HepG2 (cell line): ENCODE measurements around the gene MSRB2. TPM values are rescaled to one million over a fixed set of nuclear protein-coding genes. Genes with fewer than 3 reads are reported as not detected.

Experiments
- CBX1 ChIP-seq: IDR thresholded peaks from one replicate; pipeline ENCODE4 v1.6.1; 2016; ENCODE audit warnings: antibody characterized with exemption, low read depth
- DR1 ChIP-seq: sonication (generic); formaldehyde crosslinking; IDR thresholded peaks from 2 replicates; pipeline ENCODE4 v1.8.0; 2021; ENCODE audit warnings: mild to moderate bottlenecking, missing genetic modification reagents, inconsistent platforms
- ERF ChIP-seq: IDR thresholded peaks from 2 replicates; pipeline ENCODE4 v1.6.1; 2018; ENCODE audit warnings: missing biosample characterization, missing genetic modification reagents
- FOSL1 ChIP-seq: sonication (generic); formaldehyde crosslinking; IDR thresholded peaks from 2 replicates; pipeline ENCODE4 v1.9.0; 2021; ENCODE audit warnings: missing genetic modification reagents, borderline replicate concordance
- FOXJ3 ChIP-seq: sonication (generic); formaldehyde crosslinking; IDR thresholded peaks from 2 replicates; pipeline ENCODE4 v1.4.0; 2020; ENCODE audit warnings: missing genetic modification reagents, mild to moderate bottlenecking, borderline replicate concordance
- FOXP4 ChIP-seq: sonication (generic); formaldehyde crosslinking; IDR thresholded peaks from 2 replicates; pipeline ENCODE4 v1.4.0; 2020; ENCODE audit warnings: missing genetic modification reagents
- FUBP1 ChIP-seq: sonication (generic); formaldehyde crosslinking; IDR thresholded peaks from 2 replicates; pipeline ENCODE4 v1.5.1; 2020; ENCODE audit warnings: missing genetic modification reagents, mild to moderate bottlenecking, borderline replicate concordance
- HOXA3 ChIP-seq: sonication (generic); formaldehyde crosslinking; IDR thresholded peaks from 2 replicates; pipeline ENCODE4 v1.5.0; 2020; ENCODE audit warnings: missing genetic modification reagents
- KLF11 ChIP-seq: IDR thresholded peaks from 2 replicates; pipeline ENCODE4 v1.6.1; 2016; ENCODE audit warnings: missing compliant biosample characterization
- MIXL1 ChIP-seq: IDR thresholded peaks from 2 replicates; pipeline ENCODE4 v1.6.1; 2016
- MNT ChIP-seq: fragments of 450-650 bp; IDR thresholded peaks from 2 replicates; pipeline ENCODE4 v1.6.1; 2016
- PATZ1 ChIP-seq: sonication (generic); formaldehyde crosslinking; IDR thresholded peaks from 2 replicates; pipeline ENCODE4 v1.4.0; 2020; ENCODE audit warnings: missing genetic modification reagents
- SAP130 ChIP-seq: IDR thresholded peaks from 2 replicates; pipeline ENCODE4 v1.6.1; 2016; ENCODE audit warnings: low read depth
- TBP ChIP-seq: sonication (generic); formaldehyde crosslinking; IDR thresholded peaks from 2 replicates; pipeline ENCODE4 v1.5.0; 2020; ENCODE audit warnings: missing genetic modification reagents
- TEAD3 ChIP-seq: optimal IDR thresholded peaks from 2 replicates; pipeline ENCODE3; 2016; ENCODE audit warnings: borderline replicate concordance
- ZKSCAN1 ChIP-seq: fragments of 150-350 bp; IDR thresholded peaks from 2 replicates; pipeline ENCODE4 v1.6.1; 2014; ENCODE audit warnings: low read length
- ZNF281 ChIP-seq: sonication (generic); formaldehyde crosslinking; IDR thresholded peaks from 2 replicates; pipeline ENCODE4 v1.4.0; 2020; ENCODE audit warnings: missing genetic modification reagents, borderline replicate concordance
- ZNF296 ChIP-seq: sonication (generic); formaldehyde crosslinking; conservative IDR thresholded peaks from 2 replicates; pipeline ENCODE4 v1.5.0; 2020; ENCODE audit warnings: mild to moderate bottlenecking, missing genetic modification reagents
- ZNF33A ChIP-seq: sonication (generic); formaldehyde crosslinking; IDR thresholded peaks from 2 replicates; pipeline ENCODE4 v1.5.1; 2020; ENCODE audit warnings: missing genetic modification reagents, mild to moderate bottlenecking, moderate library complexity, borderline replicate concordance
- ZNF660 ChIP-seq: sonication (generic); formaldehyde crosslinking; IDR thresholded peaks from 2 replicates; pipeline ENCODE4 v1.5.1; 2020; ENCODE audit warnings: mild to moderate bottlenecking, low read depth, missing genetic modification reagents, borderline replicate concordance
- ZNF879 ChIP-seq: sonication (generic); formaldehyde crosslinking; IDR thresholded peaks from 2 replicates; pipeline ENCODE4 v1.8.1; 2023; ENCODE audit warnings: missing genetic modification reagents
- polyA plus RNA-seq, 8 experiments: library from polyadenylated mRNA; depleted of rRNA in 3 of 8; stranded (reverse) in 7 of 8; unstranded in 1 of 8; fragments of >200 nt; fragmentation: Illumina TruSeq in 4 of 8; extraction: Trizol in 4 of 8; gene quantifications; 2 replicates each; pipeline versions ENCODE4 v1.2.1 to v1.2.3, GENCODE V29; 2011 to 2016; ENCODE audit warnings: low read depth in 4 of 8, missing spikeins in 1 of 8, mixed read lengths in 1 of 8; ENCODE audit not compliant: insufficient read depth in 1 of 8
- total RNA-seq, 5 experiments: library from RNA; depleted of rRNA; stranded (reverse); fragments of >200 nt; fragmentation: Illumina TruSeq; extraction: Trizol; gene quantifications; 2 replicates each; pipeline ENCODE4 v1.2.3, GENCODE V29; 2016; ENCODE audit warnings: low read depth in 1 of 5

MSRB2 gene
- total and polyA plus RNA-seq, 2 of the 13 experiments (the other 11 are each of a cell fraction or from before 2014, with no cell fraction given): 8.3 to 22.1 TPM

- TF ChIP-seq ZNF660 (CRISPR knock-in tag): no peak
- no peak for TF ChIP-seq FOXJ3 (CRISPR knock-in tag)
- no peak for TF ChIP-seq ZKSCAN1
- no peak for TF ChIP-seq HOXA3
- TF ChIP-seq FOSL1 (CRISPR knock-in tag): no peak
- no peak for TF ChIP-seq FOXP4 (CRISPR knock-in tag)
- TF ChIP-seq ZNF296 (CRISPR knock-in tag): no peak
- TF ChIP-seq DR1: no peak
- no peak for TF ChIP-seq MNT
- TF ChIP-seq ZNF33A (CRISPR knock-in tag): no peak
- TF ChIP-seq TBP (CRISPR knock-in tag): no peak
- no peak for TF ChIP-seq ZNF879 (CRISPR knock-in tag)
- TF ChIP-seq KLF11 (CRISPR knock-in tag): no peak
- 0 out of 2 replicates have a peak, but pooled peaks have one; percentile 28 for TF ChIP-seq MIXL1
- TF ChIP-seq PATZ1 (CRISPR knock-in tag): no peak
- peak; percentile 32; the same call in 1 of the 2 replicates for TF ChIP-seq SAP130
- TF ChIP-seq ZNF281 (CRISPR knock-in tag): 0 out of 2 replicates have a peak, but pooled peaks have one; percentile 27
- TF ChIP-seq TEAD3 (CRISPR knock-in tag): no peak
- TF ChIP-seq FUBP1 (CRISPR knock-in tag): no peak
- 0 out of 2 replicates have a peak, but pooled peaks have one; percentile 30 for TF ChIP-seq ERF
- no peak for TF ChIP-seq CBX1
Measured at GRCh38 chr10:23171232-23171876, 76.0 kb downstream of the MSRB2 start (continued).
